Naive thymus-derived CD8-positive, alpha-beta T cell (primary cell): ENCODE results near the gene PHLDB3. TPM values are rescaled to one million over a fixed set of nuclear protein-coding genes. Genes with fewer than 3 reads are reported as not detected.
"Not testable (repeated sequence)": the region's sequence is repeated elsewhere in the genome, so short reads cannot be mapped to it uniquely, and the experiment has no call there.

Experiments
- ATAC-seq, 2 donors: fragments of 150-1000 bp; cut with Tn5 transposase in 1 of 2; sonication (Bioruptor Pico), chemical (Tn5 transposase) in 1 of 2; 1 replicate in 1 of 2; 2 replicates in 1 of 2; pipeline ENCODE4 v1.10.0; 2021; ENCODE audit warnings: mild to moderate bottlenecking in 2 of 2, moderate library complexity in 2 of 2
- POLR2A ChIA-PET: fragments of 350-600 bp; sonication (Branson Sonifier 250); formaldehyde crosslinking; loops from one replicate; lab custom pipeline; 2021; ENCODE audit warnings: antibody characterized with exemption; lab: Charles Lee
- DNase-seq, 10 donors: peaks; one replicate each; pipeline versions ENCODE4 v3.0.0 to v3.0.0-alpha.2; 2020 to 2022
- H3K27ac Mint-ChIP-seq, 10 donors: one replicate each; pipeline ENCODE4 v1.8.0; 2020 to 2022; ENCODE audit warnings: mild to moderate bottlenecking in 10 of 10, mixed read lengths in 10 of 10, moderate library complexity in 4 of 10, inconsistent platforms in 1 of 10
- H3K27me3 Mint-ChIP-seq, 5 donors: one replicate each; pipeline ENCODE4 v1.8.0; 2021 to 2022; ENCODE audit warnings: mixed read lengths in 5 of 5
- H3K36me3 Mint-ChIP-seq, 3 donors: one replicate each; pipeline ENCODE4 v1.8.0; 2020 to 2022; ENCODE audit warnings: mixed read lengths in 3 of 3, mild to moderate bottlenecking in 2 of 3, inconsistent platforms in 1 of 3
- H3K4me1 Mint-ChIP-seq, 4 donors: one replicate each; pipeline ENCODE4 v1.8.0; 2021 to 2022; ENCODE audit warnings: mixed read lengths in 4 of 4
- H3K4me3 Mint-ChIP-seq, 10 donors: one replicate each; pipeline ENCODE4 v1.8.0; 2020 to 2022; ENCODE audit warnings: mild to moderate bottlenecking in 10 of 10, mixed read lengths in 10 of 10, moderate library complexity in 6 of 10, inconsistent platforms in 1 of 10
- H3K9me3 Mint-ChIP-seq, 9 donors: one replicate each; pipeline ENCODE4 v1.8.0; 2020 to 2022; ENCODE audit warnings: mixed read lengths in 9 of 9, mild to moderate bottlenecking in 3 of 9, inconsistent platforms in 1 of 9, moderate library complexity in 1 of 9
- polyA plus RNA-seq, 3 donors: library from polyadenylated mRNA; unstranded; fragments of 300-500 nt; fragmentation: Illumina TruSeq; gene quantifications; one replicate each; pipeline ENCODE4 v1.2.3, GENCODE V29; 2021
- total RNA-seq, 8 experiments: library from RNA in 2 of 8; stranded (reverse) in 2 of 8; gene quantifications; one replicate each; pipeline ENCODE4 v1.2.3 and lab custom pipeline; 2021 to 2026

The PHLDB3 gene
- total and polyA plus RNA-seq, 5 experiments from 2014 or later = 3.5 to 48.6 (median 7.2) TPM

GRCh38 chr19:43526884-43527859 lies 22.6 kb upstream of the PHLDB3 start, which contains the start of gene ETHE1:
TSS of gene ETHE1 (minus strand) at chr19:43527201. CDS start at chr19:43527177, 24 bp downstream.
- peak; percentile 72 to 87 for ATAC-seq
- peak; percentile 35 to 75 (median 61) for DNase-seq
- H3K4me3 Mint-ChIP-seq = peak within 1 kb of the TSS; percentile 73 to 94 (median 79)
- H3K27me3 Mint-ChIP-seq = no peaks in the 10 kb centered on the region
- H3K36me3 Mint-ChIP-seq = peaks cover 0 to 2% (median 0%) of the 10 kb centered on the region in 3 donors
- H3K27ac Mint-ChIP-seq = peak within 1 kb of the TSS; percentile 75 to 97 (median 90)
- H3K4me1 Mint-ChIP-seq = peaks cover 10 to 38% (median 28%) of the 10 kb centered on the region in 4 donors
- H3K9me3 Mint-ChIP-seq = no peaks in the 10 kb centered on the region
- POLR2A ChIA-PET = interaction anchor here (0.7 to 3.0 kb wide), 6 partner anchors 7 to 89 kb away, joined by 3 to 21 read pairs (median 4); partner anchors contain the start of genes IRGQ and ZNF576

- Mint-ChIP-seq H3K27me3 (no peaks in the 10 kb centered on the region), H3K27ac (peak overlapping the region; percentile 75 to 95 (median 90)), H3K4me3 (peak overlapping the region; percentile 73 to 94 (median 79)), H3K9me3 (no peaks in the 10 kb centered on the region), H3K4me1 (peaks cover 10 to 36% (median 27%) of the 10 kb centered on the region in 4 donors), H3K36me3 (peaks cover 0 to 2% (median 0%) of the 10 kb centered on the region in 3 donors)
- POLR2A ChIA-PET = interaction anchor here (0.6 to 3.0 kb wide), 5 partner anchors 55 to 87 kb away, joined by 3 to 21 read pairs (median 11); partner anchors contain the start of genes IRGQ and ZNF576
- DNase-seq (peak in 2 of 10 donors; percentile 16 to 19), ATAC-seq (peak; percentile 29 to 32)
Measured at GRCh38 chr19:43525836-43526771, 21.6 kb upstream of the PHLDB3 start.

- H3K4me1 Mint-ChIP-seq = peaks cover 10 to 36% (median 27%) of the 10 kb centered on the region in 4 donors
- H3K4me3 Mint-ChIP-seq = peak overlapping the region; percentile 73 to 94 (median 79)
- H3K27me3 Mint-ChIP-seq = no peaks in the 10 kb centered on the region
- POLR2A ChIA-PET = interaction anchor here (0.6 to 3.0 kb wide), 7 partner anchors 8 to 90 kb away, joined by 3 to 21 read pairs (median 8); partner anchors contain the start of genes IRGQ, ZNF575 and ZNF576
- ATAC-seq = peak; percentile 60 to 76
- no peaks in the 10 kb centered on the region for H3K9me3 Mint-ChIP-seq
- H3K27ac Mint-ChIP-seq = peak overlapping the region; percentile 75 to 95 (median 88)
- H3K36me3 Mint-ChIP-seq = peaks cover 0 to 2% (median 0%) of the 10 kb centered on the region in 3 donors
- DNase-seq = peak in 7 of 10 donors; percentile 2 to 69 (median 38)
Measured at GRCh38 chr19:43524922-43525835, 20.6 kb upstream of the PHLDB3 start.

GRCh38 chr19:43523696-43524095 lies 19.1 kb upstream of the PHLDB3 start:
- not testable (repeated sequence) for H3K9me3 Mint-ChIP-seq, H3K4me3 Mint-ChIP-seq

GRCh38 chr19:43522929-43523328 lies 18.4 kb upstream of the PHLDB3 start:
- Mint-ChIP-seq H3K9me3 (no peaks in the 10 kb centered on the region), H3K36me3 (peaks cover 0 to 6% (median 2%) of the 10 kb centered on the region in 3 donors), H3K27ac (peak overlapping the region in 7 of 10 donors; percentile 2 to 77 (median 43)), H3K4me1 (peaks cover 16 to 43% (median 33%) of the 10 kb centered on the region in 4 donors), H3K4me3 (peak overlapping the region in 1 of 10 donors; percentile 15), H3K27me3 (no peaks in the 10 kb centered on the region)
- ATAC-seq (no peak), DNase-seq (no peak)
- POLR2A ChIA-PET = interaction anchor here (0.6 to 1.1 kb wide), 2 partner anchors 60 to 88 kb away, joined by 3 read pairs; no protein-coding TSS in a partner anchor

More at GRCh38 chr19:43523696-43524095, 19.1 kb upstream of the PHLDB3 start:
- Mint-ChIP-seq H3K27ac (peak overlapping the region in 1 of 10 donors; percentile 18), H3K4me1 (peaks cover 14 to 43% (median 32%) of the 10 kb centered on the region in 4 donors)
- not testable (repeated sequence) for DNase-seq, H3K36me3 Mint-ChIP-seq, ATAC-seq, H3K27me3 Mint-ChIP-seq
- POLR2A ChIA-PET = interaction anchor here (0.6 to 3.0 kb wide), 3 partner anchors 10 to 89 kb away, joined by 3 to 21 read pairs (median 4); partner anchors contain the start of gene ZNF575

GRCh38 chr19:43519436-43520088 lies 15.0 kb upstream of the PHLDB3 start:
- H3K4me1 Mint-ChIP-seq = peaks cover 9 to 17% (median 16%) of the 10 kb centered on the region in 4 donors
- H3K9me3 Mint-ChIP-seq = no peaks in the 10 kb centered on the region
- peak overlapping the region in 3 of 10 donors; percentile 2 to 16 (median 13) for H3K4me3 Mint-ChIP-seq
- ATAC-seq (peak; percentile 89 to 95), DNase-seq (peak; percentile 69 to 88 (median 78))
- peaks cover 0 to 14% (median 2%) of the 10 kb centered on the region in 3 donors for H3K36me3 Mint-ChIP-seq
- POLR2A ChIA-PET = interaction anchor here (0.5 to 3.8 kb wide), 14 partner anchors 8 to 417 kb away, joined by 3 to 52 read pairs (median 4); partner anchors contain the start of genes IRGQ and ZNF576
- no peaks in the 10 kb centered on the region for H3K27me3 Mint-ChIP-seq
- peak overlapping the region in 6 of 10 donors; percentile 23 to 73 (median 44) for H3K27ac Mint-ChIP-seq

- peak overlapping the region in 2 of 10 donors; percentile 22 to 47 for H3K27ac Mint-ChIP-seq
- H3K36me3 Mint-ChIP-seq = peaks cover 0 to 19% (median 2%) of the 10 kb centered on the region in 3 donors
- no peaks in the 10 kb centered on the region for H3K9me3 Mint-ChIP-seq
- no peak for DNase-seq
- POLR2A ChIA-PET = interaction anchor here (0.6 to 3.8 kb wide), 7 partner anchors 8 to 89 kb away, joined by 3 to 52 read pairs (median 6); no protein-coding TSS in a partner anchor
- ATAC-seq = no peak
- H3K4me1 Mint-ChIP-seq = peaks cover 9 to 16% (median 11%) of the 10 kb centered on the region in 4 donors
- H3K4me3 Mint-ChIP-seq = no peak overlapping the region
- H3K27me3 Mint-ChIP-seq = no peaks in the 10 kb centered on the region
Measured at GRCh38 chr19:43518051-43518450, 13.5 kb upstream of the PHLDB3 start.

GRCh38 chr19:43512399-43512798 lies 7.9 kb upstream of the PHLDB3 start:
- H3K27ac Mint-ChIP-seq = peak overlapping the region in 1 of 10 donors; percentile 32
- POLR2A ChIA-PET, H3K27me3 Mint-ChIP-seq, H3K9me3 Mint-ChIP-seq, ATAC-seq, H3K4me1 Mint-ChIP-seq, DNase-seq, H3K4me3 Mint-ChIP-seq: not testable (repeated sequence)
- peaks cover 0 to 45% (median 3%) of the 10 kb centered on the region in 3 donors for H3K36me3 Mint-ChIP-seq

GRCh38 chr19:43511324-43511723 lies 6.8 kb upstream of the PHLDB3 start:
- no peaks in the 10 kb centered on the region for H3K9me3 Mint-ChIP-seq
- DNase-seq = no peak

GRCh38 chr19:43510713-43511112 lies 6.2 kb upstream of the PHLDB3 start:
- POLR2A ChIA-PET = interaction anchor here (0.9 to 1.5 kb wide), 2 partner anchors 8 to 47 kb away, joined by 3 to 5 read pairs; no protein-coding TSS in a partner anchor
- Mint-ChIP-seq H3K4me1 (peaks cover 0 to 2% (median 0%) of the 10 kb centered on the region in 4 donors), H3K36me3 (peaks cover 0 to 45% (median 3%) of the 10 kb centered on the region in 3 donors), H3K4me3 (no peak overlapping the region), H3K9me3 (no peaks in the 10 kb centered on the region), H3K27me3 (no peaks in the 10 kb centered on the region), H3K27ac (peak overlapping the region in 1 of 10 donors; percentile 15)
- DNase-seq (no peak), ATAC-seq (no peak)

More at GRCh38 chr19:43511324-43511723, 6.8 kb upstream of the PHLDB3 start:
- H3K27me3 Mint-ChIP-seq = no peaks in the 10 kb centered on the region
- H3K36me3 Mint-ChIP-seq = peaks cover 0 to 43% (median 3%) of the 10 kb centered on the region in 3 donors
- H3K4me1 Mint-ChIP-seq = peaks cover 0 to 5% (median 0%) of the 10 kb centered on the region in 4 donors
- no peak overlapping the region for H3K4me3 Mint-ChIP-seq
- POLR2A ChIA-PET = interaction anchor here (1.0 kb wide), 1 partner anchor 51 kb away, joined by 3 read pairs; no protein-coding TSS in a partner anchor
- no peak for ATAC-seq
- peak overlapping the region in 1 of 10 donors; percentile 41 for H3K27ac Mint-ChIP-seq
